ENCODE measurements around the gene TXNDC11.

DNA sequence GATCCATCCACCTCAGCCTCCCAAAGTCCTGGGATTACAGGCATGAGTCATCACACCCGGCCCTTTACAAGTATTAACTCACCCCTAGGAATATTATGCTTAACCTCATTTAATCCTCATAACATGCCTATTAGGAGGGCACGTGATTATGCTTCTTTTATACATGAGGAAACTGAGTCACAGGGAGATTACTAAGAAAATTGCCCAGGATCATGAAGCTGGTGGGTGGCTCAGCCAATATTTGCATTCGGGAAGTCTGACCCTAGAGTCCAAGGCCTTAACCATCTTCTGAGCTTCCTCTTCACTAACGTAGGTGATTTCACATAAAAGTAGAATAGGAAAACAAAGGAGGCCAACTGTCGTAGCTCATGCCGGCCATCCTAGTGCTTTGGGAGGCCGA lies 93.4 kb downstream of the TXNDC11 start:
- TF ChIP-seq NR2C2 (CRISPR knock-in tag; IDR thresholded peaks at IDR 0.05) = no peak
- TF ChIP-seq, protein P1, sequence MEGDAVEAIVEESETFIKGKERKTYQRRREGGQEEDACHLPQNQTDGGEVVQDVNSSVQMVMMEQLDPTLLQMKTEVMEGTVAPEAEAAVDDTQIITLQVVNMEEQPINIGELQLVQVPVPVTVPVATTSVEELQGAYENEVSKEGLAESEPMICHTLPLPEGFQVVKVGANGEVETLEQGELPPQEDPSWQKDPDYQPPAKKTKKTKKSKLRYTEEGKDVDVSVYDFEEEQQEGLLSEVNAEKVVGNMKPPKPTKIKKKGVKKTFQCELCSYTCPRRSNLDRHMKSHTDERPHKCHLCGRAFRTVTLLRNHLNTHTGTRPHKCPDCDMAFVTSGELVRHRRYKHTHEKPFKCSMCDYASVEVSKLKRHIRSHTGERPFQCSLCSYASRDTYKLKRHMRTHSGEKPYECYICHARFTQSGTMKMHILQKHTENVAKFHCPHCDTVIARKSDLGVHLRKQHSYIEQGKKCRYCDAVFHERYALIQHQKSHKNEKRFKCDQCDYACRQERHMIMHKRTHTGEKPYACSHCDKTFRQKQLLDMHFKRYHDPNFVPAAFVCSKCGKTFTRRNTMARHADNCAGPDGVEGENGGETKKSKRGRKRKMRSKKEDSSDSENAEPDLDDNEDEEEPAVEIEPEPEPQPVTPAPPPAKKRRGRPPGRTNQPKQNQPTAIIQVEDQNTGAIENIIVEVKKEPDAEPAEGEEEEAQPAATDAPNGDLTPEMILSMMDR (IDR thresholded peaks at IDR 0.05) = no peak
- TF ChIP-seq KAT7 (CRISPR knock-in tag; IDR thresholded peaks at IDR 0.05; ENCODE audit: borderline replicate concordance) = no peak
